Activated CD4-positive, alpha-beta T cell treated with anti-CD3 and anti-CD28 coated beads for 48 hours (primary cell): ENCODE measurements around the gene SGIP1.
"Not testable (repeated sequence)": the region's sequence is repeated elsewhere in the genome, so short reads cannot be mapped to it uniquely, and the experiment has no call there.

Source experiments
- DNase-seq: peaks from one replicate; pipeline ENCODE4 v3.0.0-alpha.2; 2020

Gene SGIP1

GRCh38 chr1:66775646-66776045 is 241.7 kb downstream of the SGIP1 start:
- DNase-seq = no peak

GRCh38 chr1:66777831-66778230 is 243.9 kb downstream of the SGIP1 start:
- DNase-seq = no peak

- no peak for DNase-seq
Observed at GRCh38 chr1:66778266-66778665, 244.3 kb downstream of the SGIP1 start.

GRCh38 chr1:66778969-66779368 is 245.0 kb downstream of the SGIP1 start:
- no peak for DNase-seq

- no peak for DNase-seq
Observed at GRCh38 chr1:66779475-66780078, 245.6 kb downstream of the SGIP1 start.

GRCh38 chr1:66785800-66786199 is 251.8 kb downstream of the SGIP1 start:
- DNase-seq = not testable (repeated sequence)

- no peak for DNase-seq
Observed at GRCh38 chr1:66787641-66788040, 253.7 kb downstream of the SGIP1 start.

GRCh38 chr1:66788231-66788939 is 254.4 kb downstream of the SGIP1 start:
- peak; percentile 67 for DNase-seq

- no peak for DNase-seq
Observed at GRCh38 chr1:66791621-66792610, 258.0 kb downstream of the SGIP1 start.

- DNase-seq = not testable (repeated sequence)
Observed at GRCh38 chr1:66795839-66796238, 261.9 kb downstream of the SGIP1 start.
